Measurements from ENCODE around the gene CDH23. TPM values are rescaled to one million over a fixed set of nuclear protein-coding genes. Genes with fewer than 3 reads are reported as not detected.

CDH23 gene
- total RNA-seq, 2 donors from 2014 or later = 8.1 to 9.0 TPM

DNA sequence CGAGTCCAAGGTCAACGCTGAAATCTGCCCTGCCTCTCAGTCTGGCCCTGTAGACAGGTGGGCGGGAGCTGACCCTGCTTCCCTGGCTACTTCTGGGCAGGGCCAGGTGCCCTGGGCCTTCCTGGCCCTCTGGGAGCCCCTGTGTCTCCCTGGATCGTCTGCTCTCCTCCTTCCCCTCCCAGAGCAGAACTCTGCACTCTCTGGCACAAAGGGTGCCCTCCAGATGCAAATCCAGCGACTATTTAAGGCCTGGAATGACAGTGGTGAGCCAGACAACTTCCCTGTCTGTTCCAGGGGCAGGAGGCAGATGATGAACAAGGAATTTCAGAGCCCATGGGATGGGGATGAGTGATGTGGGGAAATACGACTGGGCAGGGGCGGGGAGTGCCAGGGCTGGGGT lies 259.5 kb downstream of the CDH23 start:
- H3K4me3 Mint-ChIP-seq = no peak overlapping the region
- H3K36me3 Mint-ChIP-seq (ENCODE audit: low read depth) = no peaks in the 10 kb centered on the region

DNA sequence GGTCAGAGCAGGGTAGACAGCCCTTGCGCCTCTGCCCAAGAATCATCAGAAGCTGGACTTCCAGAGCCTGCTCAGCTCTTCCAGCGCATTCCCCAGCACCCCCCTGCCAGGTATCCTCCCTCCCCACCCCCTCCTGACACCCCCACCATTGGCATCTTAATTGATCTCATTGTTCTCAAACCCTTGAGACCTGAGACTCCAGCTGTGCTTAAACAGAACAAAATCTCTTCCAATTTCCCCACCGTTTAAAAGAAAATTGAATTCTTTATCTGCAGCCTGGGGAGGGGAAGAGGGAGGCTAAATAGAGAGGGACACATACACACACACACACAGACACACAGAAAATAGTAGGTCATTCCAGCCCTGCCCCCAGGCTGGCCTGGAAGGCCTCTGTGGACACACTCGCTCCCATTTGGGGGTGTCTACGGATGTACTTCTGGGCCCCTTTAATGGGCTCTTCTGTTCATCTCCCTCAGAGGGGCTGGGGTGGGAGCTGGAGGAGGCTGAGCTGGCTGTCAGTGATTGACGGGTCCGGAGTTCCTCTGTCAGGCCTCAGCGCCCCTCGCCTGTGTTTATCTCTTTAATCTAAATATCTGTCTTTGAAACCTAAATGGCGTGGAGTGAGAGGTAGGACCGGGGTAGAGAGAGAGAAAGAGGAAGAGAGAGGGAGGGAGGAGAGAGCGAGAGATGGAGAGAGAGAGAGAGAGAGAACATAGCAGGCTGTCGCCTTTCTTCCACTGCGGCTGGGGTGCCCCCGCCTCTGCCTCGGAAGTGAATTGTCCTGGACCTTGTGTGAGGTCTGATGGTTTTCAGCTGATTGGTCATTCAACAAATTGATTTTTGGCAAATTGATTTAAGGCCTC lies 261.1 kb downstream of the CDH23 start:
- peak overlapping the region; percentile 71 for H3K27ac Mint-ChIP-seq
- no peaks in the 10 kb centered on the region for H3K9me3 ChIP-seq (ENCODE audit: control insufficient read depth, low read length, poor library complexity, severe bottlenecking)
- no peak for DNase-seq

More for the DNA sequence above, 259.5 kb downstream of the CDH23 start:
- Mint-ChIP-seq H3K4me1 (peaks cover 10% of the 10 kb centered on the region), H3K27me3 (no peaks in the 10 kb centered on the region), H3K27ac (no peak overlapping the region)
- no peak for DNase-seq
- H3K9me3 ChIP-seq (ENCODE audit: control insufficient read depth, low read length, poor library complexity, severe bottlenecking) = no peaks in the 10 kb centered on the region
- ATAC-seq = no peak

DNA sequence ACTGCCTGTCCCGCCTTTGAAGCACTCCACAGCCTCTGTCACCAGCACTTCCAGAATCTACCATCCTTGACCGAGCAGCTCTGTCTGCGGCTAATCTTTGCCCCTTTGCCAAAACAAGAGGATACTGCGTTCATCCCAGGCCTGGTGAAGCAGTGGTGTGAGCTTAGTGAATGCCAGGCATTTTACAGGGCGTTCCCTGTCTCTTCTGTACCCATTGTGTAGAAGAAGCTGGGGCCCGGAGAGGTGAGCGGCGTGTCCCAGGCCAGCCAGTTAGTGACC lies 261.7 kb downstream of the CDH23 start:
- Mint-ChIP-seq H3K4me1 (peaks cover 7% of the 10 kb centered on the region), H3K4me3 (no peak overlapping the region), H3K36me3 (ENCODE audit: low read depth) (no peaks in the 10 kb centered on the region), H3K27me3 (peaks cover 10% of the 10 kb centered on the region), H3K27ac (no peak overlapping the region)
- DNase-seq (no peak), ATAC-seq (no peak)
- no peaks in the 10 kb centered on the region for H3K9me3 ChIP-seq (ENCODE audit: control insufficient read depth, low read length, poor library complexity, severe bottlenecking)

More for the DNA sequence above, 261.1 kb downstream of the CDH23 start:
- no peak for ATAC-seq
- Mint-ChIP-seq H3K27me3 (peaks cover 4% of the 10 kb centered on the region), H3K4me3 (no peak overlapping the region), H3K4me1 (peaks cover 10% of the 10 kb centered on the region), H3K36me3 (ENCODE audit: low read depth) (no peaks in the 10 kb centered on the region)

- Mint-ChIP-seq H3K4me3 (no peak overlapping the region), H3K4me1 (peaks cover 6% of the 10 kb centered on the region), H3K27ac (no peak overlapping the region), H3K36me3 (ENCODE audit: low read depth) (no peaks in the 10 kb centered on the region), H3K27me3 (peaks cover 17% of the 10 kb centered on the region)
- DNase-seq (no peak), ATAC-seq (no peak)
- no peaks in the 10 kb centered on the region for H3K9me3 ChIP-seq (ENCODE audit: control insufficient read depth, low read length, poor library complexity, severe bottlenecking)
These were observed 262.5 kb downstream of the CDH23 start for GRCh38 chr10:71659111-71659634.

- Mint-ChIP-seq H3K4me3 (no peak overlapping the region), H3K36me3 (ENCODE audit: low read depth) (no peaks in the 10 kb centered on the region), H3K27ac (no peak overlapping the region), H3K4me1 (peaks cover 6% of the 10 kb centered on the region), H3K27me3 (peaks cover 17% of the 10 kb centered on the region)
- DNase-seq = no peak
- no peaks in the 10 kb centered on the region for H3K9me3 ChIP-seq (ENCODE audit: control insufficient read depth, low read length, poor library complexity, severe bottlenecking)
- ATAC-seq = no peak
These were observed 263.0 kb downstream of the CDH23 start for GRCh38 chr10:71659737-71660136.

DNA sequence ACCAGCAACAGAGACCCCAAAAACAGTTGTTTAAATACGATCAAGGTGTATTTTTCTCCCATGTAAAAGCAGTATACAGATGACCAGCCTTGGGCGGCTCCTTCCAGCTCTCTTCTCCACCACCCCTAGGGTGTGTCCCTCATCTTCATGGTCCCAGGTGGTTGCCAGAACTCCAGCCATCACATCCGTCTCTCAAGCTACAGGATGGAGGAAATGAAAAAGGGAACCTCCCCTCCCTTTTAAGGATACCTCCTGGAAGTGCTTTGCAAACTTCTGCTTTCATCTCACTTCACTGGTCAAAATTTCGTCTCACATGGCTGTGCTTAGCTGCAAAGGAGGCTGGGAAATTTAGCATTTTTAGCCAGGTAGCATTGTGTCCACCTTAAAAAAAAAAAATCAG lies 263.6 kb downstream of the CDH23 start:
- Mint-ChIP-seq H3K27me3 (peaks cover 17% of the 10 kb centered on the region), H3K36me3 (ENCODE audit: low read depth) (no peaks in the 10 kb centered on the region), H3K4me1 (peaks cover 5% of the 10 kb centered on the region), H3K27ac (no peak overlapping the region), H3K4me3 (no peak overlapping the region)
- ATAC-seq (no peak), DNase-seq (no peak)
- H3K9me3 ChIP-seq (ENCODE audit: control insufficient read depth, low read length, poor library complexity, severe bottlenecking) = no peaks in the 10 kb centered on the region

- peaks cover 17% of the 10 kb centered on the region for H3K27me3 Mint-ChIP-seq
- no peaks in the 10 kb centered on the region for H3K36me3 Mint-ChIP-seq (ENCODE audit: low read depth)
- H3K4me3 Mint-ChIP-seq = no peak overlapping the region
- H3K4me1 Mint-ChIP-seq = peaks cover 5% of the 10 kb centered on the region
- no peak overlapping the region for H3K27ac Mint-ChIP-seq
- ATAC-seq (no peak), DNase-seq (no peak)
- H3K9me3 ChIP-seq (ENCODE audit: control insufficient read depth, low read length, poor library complexity, severe bottlenecking) = no peaks in the 10 kb centered on the region
These were observed 264.4 kb downstream of the CDH23 start for GRCh38 chr10:71661060-71661622.

GRCh38 chr10:71661779-71662336 lies 265.1 kb downstream of the CDH23 start:
- no peak for DNase-seq
- Mint-ChIP-seq H3K27ac (no peak overlapping the region), H3K4me1 (peaks cover 5% of the 10 kb centered on the region), H3K36me3 (ENCODE audit: low read depth) (no peaks in the 10 kb centered on the region), H3K4me3 (no peak overlapping the region), H3K27me3 (peaks cover 21% of the 10 kb centered on the region)
- ATAC-seq = no peak
- H3K9me3 ChIP-seq (ENCODE audit: control insufficient read depth, low read length, poor library complexity, severe bottlenecking) = no peaks in the 10 kb centered on the region

DNA sequence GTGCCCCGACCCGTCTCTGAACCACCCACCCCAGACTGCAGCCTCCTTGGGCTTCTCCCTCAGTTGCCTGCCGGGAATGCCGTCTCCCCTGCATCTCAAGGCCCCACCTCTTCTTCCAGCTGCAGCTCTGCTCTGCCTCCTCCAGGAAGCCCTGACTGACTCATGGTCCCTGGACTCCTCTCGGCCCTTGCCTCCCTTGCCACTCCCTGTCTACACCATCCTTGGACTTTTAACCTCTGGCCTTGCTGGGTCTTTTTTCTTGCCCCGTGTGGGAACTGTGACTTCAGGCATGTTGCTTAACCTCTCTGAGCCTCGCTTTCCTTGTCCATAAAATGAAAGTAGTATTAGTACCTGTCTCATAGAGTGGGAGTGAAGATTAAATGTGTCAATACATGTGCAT lies 266.6 kb downstream of the CDH23 start:
- Mint-ChIP-seq H3K27me3 (peaks cover 21% of the 10 kb centered on the region), H3K4me1 (peaks cover 14% of the 10 kb centered on the region), H3K4me3 (no peak overlapping the region), H3K36me3 (ENCODE audit: low read depth) (peaks cover 3% of the 10 kb centered on the region), H3K27ac (peak overlapping the region; percentile 19)
- no peaks in the 10 kb centered on the region for H3K9me3 ChIP-seq (ENCODE audit: control insufficient read depth, low read length, poor library complexity, severe bottlenecking)
- DNase-seq = no peak
- no peak for ATAC-seq

DNA sequence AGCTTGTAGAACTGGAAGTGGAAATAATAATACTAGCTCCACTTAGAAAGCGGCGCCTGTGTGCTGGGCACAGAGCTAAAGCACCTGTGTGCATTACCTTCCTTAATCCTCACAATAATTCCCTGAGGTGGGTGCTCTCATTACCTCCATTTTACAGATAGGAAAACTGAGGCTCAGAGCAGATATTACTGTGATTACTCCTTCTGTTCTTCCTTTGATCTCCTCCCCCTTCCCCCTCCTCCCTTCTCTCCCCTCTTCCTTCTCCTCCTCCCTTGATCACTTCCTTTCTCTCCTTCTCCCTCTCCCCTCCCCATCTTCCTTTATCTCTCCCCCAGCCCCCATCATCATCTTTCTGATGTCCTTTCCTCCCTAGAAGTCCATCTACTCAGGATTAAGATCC lies 267.9 kb downstream of the CDH23 start:
- H3K27ac Mint-ChIP-seq = no peak overlapping the region
- no peak overlapping the region for H3K4me3 Mint-ChIP-seq
- ATAC-seq (no peak), DNase-seq (no peak)
- no peaks in the 10 kb centered on the region for H3K9me3 ChIP-seq (ENCODE audit: control insufficient read depth, low read length, poor library complexity, severe bottlenecking)
- H3K36me3 Mint-ChIP-seq (ENCODE audit: low read depth) = peaks cover 3% of the 10 kb centered on the region
- H3K27me3 Mint-ChIP-seq = peaks cover 21% of the 10 kb centered on the region
- peaks cover 14% of the 10 kb centered on the region for H3K4me1 Mint-ChIP-seq

DNA sequence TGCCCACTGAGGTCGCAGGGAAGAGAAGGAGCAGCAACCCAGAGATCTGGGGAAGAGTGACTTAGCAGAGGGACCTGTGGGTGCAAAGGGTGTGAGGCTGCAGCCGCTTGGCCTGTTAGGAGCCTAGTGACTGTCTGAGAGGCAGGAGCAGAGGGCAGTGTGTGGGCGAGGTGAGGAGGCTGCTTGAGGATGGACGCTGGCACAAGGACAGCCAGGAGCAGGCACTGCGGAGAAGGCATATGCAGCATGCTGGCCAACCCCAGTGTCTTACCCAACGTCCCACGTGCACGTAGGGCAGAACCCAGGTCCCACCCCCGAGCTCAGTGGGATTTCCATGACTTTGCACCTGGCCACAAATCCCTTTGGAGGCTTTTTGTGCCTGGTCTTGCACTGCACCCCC lies 268.7 kb downstream of the CDH23 start:
- H3K4me1 Mint-ChIP-seq = peaks cover 14% of the 10 kb centered on the region
- ATAC-seq (no peak), DNase-seq (no peak)
- peaks cover 3% of the 10 kb centered on the region for H3K36me3 Mint-ChIP-seq (ENCODE audit: low read depth)
- H3K27me3 Mint-ChIP-seq = peaks cover 21% of the 10 kb centered on the region
- H3K9me3 ChIP-seq (ENCODE audit: control insufficient read depth, low read length, poor library complexity, severe bottlenecking) = no peaks in the 10 kb centered on the region
- H3K4me3 Mint-ChIP-seq = no peak overlapping the region
- no peak overlapping the region for H3K27ac Mint-ChIP-seq

DNA sequence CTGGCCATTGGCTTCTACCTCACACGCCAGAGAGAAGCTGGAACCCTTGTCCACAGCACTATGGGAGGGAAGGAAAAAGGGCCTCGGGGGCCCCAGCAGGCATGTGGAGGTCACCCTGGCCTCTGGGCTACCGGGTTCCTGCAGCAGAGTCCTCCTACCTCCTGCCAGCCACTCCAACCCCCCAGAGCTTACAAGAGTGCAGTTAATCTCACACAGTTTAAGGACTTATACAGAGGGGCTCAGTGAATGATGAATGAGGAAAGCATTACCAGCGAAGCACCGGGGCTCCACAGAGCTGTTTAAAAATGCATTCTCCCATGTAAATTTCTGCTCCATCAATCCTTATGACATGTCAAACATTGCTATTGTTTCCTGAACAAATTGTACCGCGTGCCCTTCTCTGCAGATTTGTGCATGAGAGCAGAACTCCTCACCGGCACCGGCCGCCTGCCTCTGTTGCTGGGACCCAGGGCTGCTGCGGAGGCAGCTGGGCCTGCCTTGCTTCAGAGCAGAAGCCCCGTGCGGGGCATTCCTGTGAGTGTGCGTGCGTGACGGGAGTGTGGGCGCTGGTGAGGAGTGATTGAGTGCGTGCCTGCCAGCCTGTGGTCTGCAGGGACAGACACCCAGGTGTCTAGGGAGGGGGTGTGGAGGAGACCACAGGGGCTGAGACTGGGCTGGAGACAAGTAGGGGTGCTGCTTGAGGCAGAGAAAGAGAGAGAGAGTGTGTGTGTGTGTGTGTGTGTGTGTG lies 270.1 kb downstream of the CDH23 start:
- Mint-ChIP-seq H3K36me3 (ENCODE audit: low read depth) (peaks cover 3% of the 10 kb centered on the region), H3K4me3 (no peak overlapping the region), H3K27ac (no peak overlapping the region), H3K4me1 (peaks cover 14% of the 10 kb centered on the region), H3K27me3 (peaks cover 21% of the 10 kb centered on the region)
- H3K9me3 ChIP-seq (ENCODE audit: control insufficient read depth, low read length, poor library complexity, severe bottlenecking) = no peaks in the 10 kb centered on the region
- DNase-seq = no peak
- ATAC-seq = peak; percentile 16

- H3K9me3 ChIP-seq (ENCODE audit: control insufficient read depth, low read length, poor library complexity, severe bottlenecking) = no peaks in the 10 kb centered on the region
- Mint-ChIP-seq H3K27me3 (peaks cover 21% of the 10 kb centered on the region), H3K4me3 (no peak overlapping the region), H3K36me3 (ENCODE audit: low read depth) (peaks cover 3% of the 10 kb centered on the region), H3K27ac (no peak overlapping the region), H3K4me1 (peaks cover 14% of the 10 kb centered on the region)
- ATAC-seq = peak; percentile 12
- no peak for DNase-seq
These were observed 270.6 kb downstream of the CDH23 start for GRCh38 chr10:71667387-71667752.

Data from T-helper 17 cell (primary cell).